ENCODE measurements around the gene NINL.
"Not testable (repeated sequence)": the region's sequence is repeated elsewhere in the genome, so short reads cannot be mapped to it uniquely, and the experiment has no call there.

NINL gene

DNA sequence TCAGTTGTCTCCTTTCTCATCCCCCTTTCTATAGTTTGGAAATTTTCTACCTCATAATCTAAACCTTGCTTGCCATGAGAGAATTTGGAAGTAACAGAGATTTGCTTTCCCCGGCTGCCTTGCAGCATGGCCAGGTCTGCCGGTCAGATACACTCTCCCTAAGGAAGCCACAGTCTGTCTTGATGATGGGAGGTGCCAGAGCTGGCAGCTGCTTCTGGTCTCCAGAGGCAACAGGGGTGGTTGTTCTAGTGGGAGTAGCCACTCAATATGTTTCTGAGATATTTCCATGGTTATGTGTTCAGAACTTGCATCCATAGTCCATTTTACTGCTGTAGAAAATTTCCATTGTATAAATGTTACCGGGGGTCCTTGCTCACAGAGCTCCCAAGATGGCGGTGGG, 5.4 kb upstream of the NINL start:
- DNase-seq = not testable (repeated sequence)

DNA sequence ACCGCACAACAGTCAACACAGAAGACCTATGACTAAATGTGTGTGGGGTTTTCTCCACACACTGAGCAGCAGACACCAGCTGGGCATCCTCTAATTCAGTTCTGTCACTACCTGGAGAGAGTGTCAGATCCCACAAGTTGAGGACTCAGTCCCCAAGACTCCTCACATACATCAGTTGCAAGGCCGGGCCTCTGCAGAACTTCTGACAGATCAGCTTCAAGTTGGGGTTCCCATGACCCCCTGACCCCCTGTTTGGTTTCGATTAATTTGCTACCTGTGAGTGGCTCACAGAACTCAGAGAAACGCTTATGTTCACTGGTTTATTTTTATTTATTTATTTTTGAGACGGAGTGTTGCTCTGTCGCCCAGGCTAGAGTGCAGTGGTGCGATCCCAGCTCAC, 3.2 kb upstream of the NINL start:
- no peak for DNase-seq

- DNase-seq = no peak
Observed at GRCh38 chr20:25587536-25587935, 2.2 kb upstream of the NINL start.

GRCh38 chr20:25586877-25587276, 1.5 kb upstream of the NINL start:
- DNase-seq = no peak

DNA sequence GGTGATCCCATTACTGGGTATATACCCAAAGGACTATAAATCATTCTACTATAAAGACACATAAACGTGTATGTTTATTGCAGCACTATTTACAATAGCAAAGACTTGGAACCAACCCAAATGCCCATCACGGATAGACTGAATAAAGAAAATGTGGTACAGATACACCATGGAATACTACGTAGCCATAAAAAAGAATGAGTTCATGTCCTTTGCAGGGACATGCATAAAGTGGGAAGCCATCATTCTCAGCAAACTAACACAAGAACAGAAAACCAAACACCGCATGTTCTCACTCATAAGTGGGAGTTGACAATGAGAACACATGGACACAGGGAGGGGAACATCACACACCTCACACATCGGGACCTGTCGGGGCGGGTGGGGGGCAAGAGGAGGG, 1.7 kb downstream of the NINL start:
- not testable (repeated sequence) for DNase-seq

GRCh38 chr20:25580711-25581110, 4.6 kb downstream of the NINL start:
- no peak for DNase-seq

DNA sequence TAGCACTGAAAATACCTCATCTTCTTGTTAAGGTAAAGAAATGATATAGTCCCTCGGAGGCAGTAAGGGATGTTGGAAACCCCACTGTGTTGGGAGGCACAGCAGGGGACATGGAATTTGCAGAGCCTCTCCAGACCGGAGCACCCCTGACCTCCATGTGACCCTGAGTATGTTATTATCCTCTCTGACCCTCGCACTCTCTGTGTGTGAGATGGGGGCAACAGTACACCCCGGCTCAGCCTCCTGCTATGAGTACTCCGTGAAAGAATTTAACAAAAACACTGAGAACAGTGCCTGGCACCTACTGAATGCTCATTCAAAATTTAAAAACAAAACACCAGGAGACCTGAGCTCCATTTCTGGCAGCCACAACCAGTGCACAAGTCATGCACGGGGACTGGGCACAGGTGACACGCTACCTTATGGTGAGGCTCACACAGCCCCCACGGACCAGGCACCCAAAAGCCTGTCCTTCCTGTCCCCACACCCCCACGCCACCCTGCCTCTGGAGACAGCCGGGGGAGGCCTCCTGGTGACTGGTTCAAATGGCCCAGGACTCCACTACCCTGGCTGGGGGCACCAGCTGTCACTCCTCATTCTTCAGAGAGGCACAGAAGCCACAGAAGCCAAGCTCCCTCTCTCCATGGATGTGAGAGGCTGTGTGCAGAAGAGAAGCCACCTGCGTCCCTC, 6.1 kb downstream of the NINL start:
- DNase-seq = no peak

- DNase-seq = no peak
Observed at GRCh38 chr20:25576783-25577530, 8.4 kb downstream of the NINL start.

GRCh38 chr20:25574411-25574810, 10.9 kb downstream of the NINL start:
- DNase-seq = no peak

GRCh38 chr20:25573288-25574251, 11.8 kb downstream of the NINL start:
- DNase-seq = no peak

DNA sequence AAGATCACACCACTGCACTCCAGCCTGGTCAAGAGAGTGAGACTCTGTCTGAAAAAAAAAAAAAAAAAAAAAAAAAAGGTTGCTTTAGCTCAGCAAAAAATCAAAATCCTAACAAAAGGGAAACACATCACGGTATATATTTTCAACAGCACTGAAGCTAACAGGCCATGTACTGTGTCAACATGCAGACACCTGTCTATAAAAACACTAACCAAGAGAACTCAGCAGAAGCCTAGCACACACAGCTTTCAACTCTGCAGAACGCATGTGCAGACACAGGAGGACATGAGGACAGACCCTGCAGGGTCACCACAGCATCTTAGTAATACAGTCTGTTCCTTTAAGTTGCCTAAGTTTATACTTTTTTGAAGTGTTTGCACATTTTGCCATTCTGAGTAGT, 13.5 kb downstream of the NINL start:
- no peak for DNase-seq

DNA sequence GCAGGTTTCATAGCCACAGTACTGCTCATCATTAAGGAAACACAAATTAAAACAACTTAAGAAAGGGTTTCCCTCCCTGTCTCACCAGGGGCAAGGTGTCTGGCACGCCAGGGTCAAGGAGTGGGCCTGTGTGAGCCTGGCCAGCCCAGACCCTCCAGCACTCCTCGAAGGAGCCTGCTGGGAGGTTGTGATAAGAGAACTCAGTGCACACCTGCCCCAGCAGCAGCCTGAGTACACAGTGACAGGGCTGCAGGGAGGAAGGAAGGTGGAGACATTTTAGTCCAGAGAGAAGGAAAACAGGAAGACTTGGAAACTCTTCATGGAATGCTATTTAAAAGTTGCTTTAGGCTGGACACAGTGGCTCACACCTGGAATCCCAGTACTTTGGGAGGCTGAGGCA, 14.1 kb downstream of the NINL start:
- no peak for DNase-seq

GRCh38 chr20:25570148-25570530, 15.2 kb downstream of the NINL start:
- no peak for DNase-seq

GRCh38 chr20:25567286-25567685, 18.0 kb downstream of the NINL start:
- DNase-seq = no peak

DNA sequence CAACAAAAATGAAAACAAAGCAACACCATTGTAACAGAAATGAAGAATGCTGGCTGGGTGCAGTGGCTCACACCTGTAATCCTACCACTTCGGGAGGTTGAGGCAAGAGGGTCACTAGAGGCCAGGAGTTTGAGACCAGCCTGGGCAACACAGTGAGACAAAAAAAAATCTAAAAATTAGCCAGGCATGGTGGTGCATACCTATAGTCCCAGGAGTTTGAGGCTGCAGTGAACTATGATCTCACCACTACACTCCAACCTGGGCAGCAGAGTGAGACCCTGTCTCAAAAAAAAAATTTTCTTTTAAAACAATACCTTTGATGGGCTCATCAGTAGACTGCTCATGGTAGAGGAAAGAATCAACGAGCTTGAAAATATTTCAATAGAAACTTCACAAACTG, 18.5 kb downstream of the NINL start:
- DNase-seq = no peak

DNA sequence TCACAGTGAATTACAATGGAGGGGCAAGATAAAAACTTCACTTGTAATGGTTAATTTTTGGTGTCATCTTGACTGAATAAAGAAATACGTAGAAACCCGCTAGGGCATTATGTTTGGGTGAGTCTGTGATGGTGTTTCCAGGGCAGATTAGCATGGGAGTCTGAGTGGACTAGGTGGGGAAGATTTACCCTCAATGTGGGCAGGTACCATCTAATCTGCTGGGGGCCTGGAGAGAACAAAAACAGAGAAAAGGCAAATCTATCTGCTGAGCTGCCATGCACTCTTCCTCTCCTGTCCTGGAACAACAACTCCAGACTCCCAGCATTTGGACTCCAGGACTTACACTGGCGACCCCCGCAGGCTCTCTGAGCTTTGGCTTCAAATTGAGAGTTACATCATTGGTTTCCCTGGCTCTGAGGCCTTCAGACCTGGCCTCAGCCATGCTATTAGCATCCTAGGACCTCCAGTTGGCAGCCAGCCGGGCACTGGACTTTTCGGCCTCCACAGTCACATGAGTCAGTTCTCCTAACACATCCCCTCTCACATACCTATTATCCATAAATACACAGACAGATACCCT, 19.7 kb downstream of the NINL start:
- DNase-seq = no peak

GRCh38 chr20:25563876-25564275, 21.5 kb downstream of the NINL start:
- no peak for DNase-seq

- DNase-seq = no peak
Observed at GRCh38 chr20:25563362-25563761, 22.0 kb downstream of the NINL start.

GRCh38 chr20:25561771-25562170, 23.6 kb downstream of the NINL start:
- not testable (repeated sequence) for DNase-seq

- no peak for DNase-seq
Observed at GRCh38 chr20:25553819-25554296, 31.5 kb downstream of the NINL start.

GRCh38 chr20:25552977-25553376, 32.4 kb downstream of the NINL start:
- no peak for DNase-seq

- DNase-seq = no peak
Observed at GRCh38 chr20:25551413-25552215, 33.7 kb downstream of the NINL start.
